ENCODE results near the gene TMEM11. TPM values are rescaled to one million over a fixed set of nuclear protein-coding genes. Genes with fewer than 3 reads are reported as not detected.

The TMEM11 gene
- 17.4 TPM for total RNA-seq
- 34.2 TPM for polyA plus RNA-seq (ENCODE audit: insufficient read depth, low read depth, low replicate concordance)
- long read RNA-seq, donor 1, transcript TMEM11-201 (2 exons, 2,095 nt): major isoform, 22 of 33 reads
- long read RNA-seq, donor 1, partial matches to known transcripts: 9 of 33 reads
- long read RNA-seq, donor 1, other reads (novel, unspliced or antisense): 0 of 33 reads
- long read RNA-seq, donor 2, transcript TMEM11-201 (2 exons, 2,095 nt): major isoform, 30 of 33 reads
- long read RNA-seq, donor 2, partial matches to known transcripts: 0 of 33 reads
- long read RNA-seq, donor 2, other reads (novel, unspliced or antisense): 0 of 33 reads
- long read RNA-seq, donor 3, transcript TMEM11-201 (2 exons, 2,095 nt): major isoform, 21 of 23 reads
- long read RNA-seq, donor 3, partial matches to known transcripts: 0 of 23 reads
- long read RNA-seq, donor 3, other reads (novel, unspliced or antisense): 0 of 23 reads
- long read RNA-seq, donor 4, transcript TMEM11-201 (2 exons, 2,095 nt): major isoform, 14 of 16 reads
- long read RNA-seq, donor 4, partial matches to known transcripts: 0 of 16 reads
- long read RNA-seq, donor 4, other reads (novel, unspliced or antisense): 0 of 16 reads
- long read RNA-seq, donor 5, partial matches to known transcripts: 0 of 2 reads
- long read RNA-seq, donor 5, other reads (novel, unspliced or antisense): 0 of 2 reads
- long read RNA-seq, donor 6, transcript TMEM11-201 (2 exons, 2,095 nt): major isoform, 39 of 43 reads
- long read RNA-seq, donor 6, partial matches to known transcripts: 0 of 43 reads
- long read RNA-seq, donor 6, other reads (novel, unspliced or antisense): 0 of 43 reads
- long read RNA-seq, donor 7, transcript TMEM11-201 (2 exons, 2,095 nt): major isoform, 28 of 51 reads
- long read RNA-seq, donor 7, partial matches to known transcripts: 0 of 51 reads
- long read RNA-seq, donor 7, other reads (novel, unspliced or antisense): 20 of 51 reads
- long read RNA-seq, donor 8, transcript TMEM11-201 (2 exons, 2,095 nt): major isoform, 25 of 34 reads
- long read RNA-seq, donor 8, transcript TMEM11-202 (3 exons, 1,246 nt): minor isoform, 9 of 34 reads
- long read RNA-seq, donor 8, partial matches to known transcripts: 0 of 34 reads
- long read RNA-seq, donor 8, other reads (novel, unspliced or antisense): 0 of 34 reads
- long read RNA-seq, donor 9, transcript TMEM11-201 (2 exons, 2,095 nt): major isoform, 17 of 23 reads
- long read RNA-seq, donor 9, partial matches to known transcripts: 0 of 23 reads
- long read RNA-seq, donor 9, other reads (novel, unspliced or antisense): 0 of 23 reads
- long read RNA-seq, donor 10, transcript TMEM11-202 (3 exons, 1,246 nt): minor isoform, 10 of 29 reads
- long read RNA-seq, donor 10, transcript TMEM11-201 (2 exons, 2,095 nt): major isoform, 19 of 29 reads
- long read RNA-seq, donor 10, partial matches to known transcripts: 0 of 29 reads
- long read RNA-seq, donor 10, other reads (novel, unspliced or antisense): 0 of 29 reads

GRCh38 chr17:21214015-21214776 lies at the start of gene TMEM11:
TSS of gene TMEM11 (minus strand) at chr17:21214161. CDS start at chr17:21214152, 9 bp downstream.
- H3K36me3 ChIP-seq (ENCODE audit: control insufficient read depth in 2 of 3, insufficient read depth in 3 of 3, low read length in 3 of 3): no peaks in the 10 kb centered on the region
- FAIRE-seq (no peak), DNase-seq (peak; percentile 95 to 99 (median 97))
- H3K9me3 ChIP-seq (ENCODE audit: control insufficient read depth in 2 of 3, insufficient read depth in 1 of 3, low read length in 3 of 3): no peaks in the 10 kb centered on the region
- H3K27ac ChIP-seq (ENCODE audit: low read depth in 2 of 2, low read length in 2 of 2): peak within 1 kb of the TSS; percentile 93 to 95
- H3K4me3 ChIP-seq (ENCODE audit: low read length in 3 of 3): peak within 1 kb of the TSS; percentile 67 to 89 (median 81)
- no peaks in the 10 kb centered on the region for H3K27me3 ChIP-seq (ENCODE audit: control insufficient read depth, insufficient read depth, low read length)
- intact Hi-C loops (cut with DNase I): no loop called here
- H3K9ac ChIP-seq (ENCODE audit: low read length in 3 of 3): peak within 1 kb of the TSS; percentile 67 to 91 (median 89)
- H3K4me1 ChIP-seq (ENCODE audit: control insufficient read depth in 2 of 3, insufficient read depth in 2 of 3, low read depth in 1 of 3, low read length in 3 of 3): peaks cover 2 to 40% (median 21%) of the 10 kb centered on the region in 3 donors
- no peak for TF ChIP-seq CTCF (IDR thresholded peaks at IDR 0.05; ENCODE audit: borderline replicate concordance, extremely low read depth, insufficient read depth)

- no peak overlapping the region for H3K27ac ChIP-seq (ENCODE audit: low read depth in 2 of 2, low read length in 2 of 2)
- H3K36me3 ChIP-seq (ENCODE audit: control insufficient read depth in 2 of 3, insufficient read depth in 3 of 3, low read length in 3 of 3): no peaks in the 10 kb centered on the region
- H3K4me1 ChIP-seq (ENCODE audit: control insufficient read depth in 2 of 3, insufficient read depth in 2 of 3, low read depth in 1 of 3, low read length in 3 of 3): no peaks in the 10 kb centered on the region
- intact Hi-C loops (cut with DNase I): no loop called here
- no peak overlapping the region for H3K4me3 ChIP-seq (ENCODE audit: low read length in 3 of 3)
- no peak for TF ChIP-seq CTCF (IDR thresholded peaks at IDR 0.05; ENCODE audit: borderline replicate concordance, extremely low read depth, insufficient read depth)
- FAIRE-seq (no peak), DNase-seq (no peak)
- no peaks in the 10 kb centered on the region for H3K27me3 ChIP-seq (ENCODE audit: control insufficient read depth, insufficient read depth, low read length)
- no peaks in the 10 kb centered on the region for H3K9me3 ChIP-seq (ENCODE audit: control insufficient read depth in 2 of 3, insufficient read depth in 1 of 3, low read length in 3 of 3)
- H3K9ac ChIP-seq (ENCODE audit: low read length in 3 of 3): no peak overlapping the region
These were observed 49.4 kb upstream of the TMEM11 start for GRCh38 chr17:21263376-21263775.
